Tongue (tissue), 2 donors: ENCODE measurements around the gene NIN. TPM values are rescaled to one million over a fixed set of nuclear protein-coding genes. Genes with fewer than 3 reads are reported as not detected.

Experiments used
- DNase-seq: peaks from one replicate; pipeline ENCODE4 v3.0.0-alpha.2; 2015
- total RNA-seq: library from RNA; depleted of rRNA; stranded (reverse); fragments of >200 nt; gene quantifications from one replicate; pipeline ENCODE4 v1.2.3, GENCODE V29; 2014

NIN gene
- total RNA-seq, 1 donor from 2014 or later, result 51.8 TPM

GRCh38 chr14:50762931-50763300 lies 68.0 kb downstream of the NIN start:
- DNase-seq, result peak; percentile 16

GRCh38 chr14:50762001-50762930 lies 68.7 kb downstream of the NIN start:
- DNase-seq, result no peak

- DNase-seq, result no peak
Measured at GRCh38 chr14:50759800-50760543, 71.0 kb downstream of the NIN start.

GRCh38 chr14:50758945-50759344 lies 72.0 kb downstream of the NIN start:
- peak; percentile 16 for DNase-seq

- peak; percentile 24 for DNase-seq
Measured at GRCh38 chr14:50758305-50758704, 72.7 kb downstream of the NIN start.

GRCh38 chr14:50757702-50758101 lies 73.3 kb downstream of the NIN start:
- DNase-seq, result no peak

- no peak for DNase-seq
Measured at GRCh38 chr14:50756300-50756699, 74.7 kb downstream of the NIN start.

- DNase-seq, result no peak
Measured at GRCh38 chr14:50750323-50750722, 80.6 kb downstream of the NIN start.

GRCh38 chr14:50745401-50746058 lies 85.4 kb downstream of the NIN start:
- no peak for DNase-seq

- DNase-seq, result no peak
Measured at GRCh38 chr14:50744231-50744630, 86.7 kb downstream of the NIN start.

- DNase-seq, result no peak
Measured at GRCh38 chr14:50741567-50741966, 89.4 kb downstream of the NIN start.

- no peak for DNase-seq
Measured at GRCh38 chr14:50740856-50741255, 90.1 kb downstream of the NIN start.

- DNase-seq, result peak; percentile 19
Measured at GRCh38 chr14:50739186-50739585, 91.8 kb downstream of the NIN start.

GRCh38 chr14:50736932-50737419 lies 94.0 kb downstream of the NIN start:
- no peak for DNase-seq

- peak; percentile 65 for DNase-seq
Measured at GRCh38 chr14:50734950-50735695, 95.8 kb downstream of the NIN start.

- peak; percentile 45 for DNase-seq
Measured at GRCh38 chr14:50733494-50733893, 97.5 kb downstream of the NIN start.

GRCh38 chr14:50728836-50729235 lies 102.1 kb downstream of the NIN start:
- peak; percentile 49 for DNase-seq

GRCh38 chr14:50726372-50727107 lies 104.4 kb downstream of the NIN start:
- DNase-seq, result peak; percentile 47

GRCh38 chr14:50725761-50726160 lies 105.2 kb downstream of the NIN start:
- DNase-seq, result no peak

GRCh38 chr14:50719911-50720759 lies 110.8 kb downstream of the NIN start:
- DNase-seq, result no peak
